Endodermal cell (in vitro differentiated cells): ENCODE results near the gene PLEKHO1. TPM values are rescaled to one million over a fixed set of nuclear protein-coding genes. Genes with fewer than 3 reads are reported as not detected.

Source experiments
- DNase-seq: peaks from one replicate; pipeline ENCODE4 v3.0.0-alpha.2; 2017
- H3K27ac ChIP-seq: 2 replicates; pipeline ENCODE4 v1.5.1; 2013; ENCODE audit warnings: mild to moderate bottlenecking, low read depth, low read length, moderate library complexity
- H3K27me3 ChIP-seq: 2 replicates; pipeline ENCODE4 v1.6.1; 2013; ENCODE audit warnings: mild to moderate bottlenecking, low read length, moderate library complexity; ENCODE audit not compliant: insufficient read depth, control insufficient read depth, poor library complexity, severe bottlenecking
- H3K36me3 ChIP-seq: 2 replicates; pipeline ENCODE4 v1.7.0; 2013; ENCODE audit warnings: mild to moderate bottlenecking, low read length, moderate library complexity; ENCODE audit not compliant: control insufficient read depth, insufficient read depth
- H3K4me1 ChIP-seq: one replicate; pipeline ENCODE4 v1.7.0; 2013; ENCODE audit warnings: low read length; ENCODE audit not compliant: control insufficient read depth, insufficient read depth
- H3K4me3 ChIP-seq: 2 replicates; pipeline ENCODE4 v1.5.1; 2013; ENCODE audit warnings: mild to moderate bottlenecking, low read length, moderate library complexity
- H3K9ac ChIP-seq: 2 replicates; pipeline ENCODE4 v1.6.1; 2013; ENCODE audit warnings: mild to moderate bottlenecking, low read length, moderate library complexity; ENCODE audit not compliant: poor library complexity, severe bottlenecking; ENCODE audit errors: extremely low read depth
- H3K9me3 ChIP-seq: 2 replicates; pipeline ENCODE4 v1.6.1; 2013; ENCODE audit warnings: mild to moderate bottlenecking, low read length, moderate library complexity; ENCODE audit not compliant: control insufficient read depth
- H3K27ac Mint-ChIP-seq: 2 replicates; pipeline ENCODE4 v1.8.0; 2020; ENCODE audit warnings: mixed read lengths
- H3K27me3 Mint-ChIP-seq: 2 replicates; pipeline ENCODE4 v1.8.0; 2021; ENCODE audit warnings: mild to moderate bottlenecking, mixed read lengths; ENCODE audit not compliant: insufficient read depth
- H3K36me3 Mint-ChIP-seq: 2 replicates; pipeline ENCODE4 v1.8.0; 2020; ENCODE audit warnings: low read depth, mixed read lengths
- H3K4me1 Mint-ChIP-seq: 2 replicates; pipeline ENCODE4 v1.8.0; 2020; ENCODE audit warnings: mixed read lengths
- H3K4me3 Mint-ChIP-seq: 2 replicates; pipeline ENCODE4 v1.8.0; 2020; ENCODE audit warnings: mild to moderate bottlenecking, moderate library complexity, mixed read lengths
- H3K9me3 Mint-ChIP-seq: 2 replicates; pipeline ENCODE4 v1.8.0; 2020; ENCODE audit warnings: mild to moderate bottlenecking, mixed read lengths
- WGBS, 2 experiments: methylation state at CpG; one replicate each; pipeline versions ENCODE4 v1.1.5 to v1.1.7; 2013; ENCODE audit warnings: missing lambda C conversion rate in 2 of 2, mixed read lengths in 1 of 2; ENCODE audit not compliant: insufficient coverage in 1 of 2, insufficient read length in 1 of 2; 5-methylcytosine and 5-hydroxymethylcytosine counted together
- total RNA-seq, 2 donors: library from RNA; stranded (reverse); fragmentation: NEBNext Ultra II Directional in 1 of 2; extraction: Animal tissue kit (Norgen Biotek cat#: 25700) in 1 of 2; gene quantifications; 2 replicates in 1 of 2; 3 replicates in 1 of 2; pipeline ENCODE4 v1.2.1, GENCODE V29; 2021
- TF ChIP-seq, protein P1 (sequence below): fragments of 200-600 bp; sonication (generic); conservative IDR thresholded peaks from 2 replicates; pipeline ENCODE4 v1.5.0; 2021; ENCODE audit warnings: antibody characterized with exemption, mild to moderate bottlenecking

Gene PLEKHO1
- total RNA-seq, 2 donors from 2014 or later, result 42.9 to 46.0 TPM

GRCh38 chr1:150171801-150172200 lies 22.1 kb downstream of the PLEKHO1 start:
- Mint-ChIP-seq H3K36me3 (no peaks in the 10 kb centered on the region), H3K4me1 (no peaks in the 10 kb centered on the region), H3K27ac (no peak overlapping the region), H3K4me3 (no peak overlapping the region), H3K27me3 (no peaks in the 10 kb centered on the region), H3K9me3 (no peaks in the 10 kb centered on the region)
- no peak overlapping the region for H3K9ac ChIP-seq
- no peak overlapping the region for H3K27ac ChIP-seq
- no peak overlapping the region for H3K4me3 ChIP-seq
- no peaks in the 10 kb centered on the region for H3K36me3 ChIP-seq
- H3K9me3 ChIP-seq, result no peaks in the 10 kb centered on the region
- 92 to 100% methylated on average over 1 to 2 of the region's 2 CpGs for WGBS, 2 experiments
- H3K4me1 ChIP-seq, result no peaks in the 10 kb centered on the region
- DNase-seq, result no peak
- TF ChIP-seq, protein P1, sequence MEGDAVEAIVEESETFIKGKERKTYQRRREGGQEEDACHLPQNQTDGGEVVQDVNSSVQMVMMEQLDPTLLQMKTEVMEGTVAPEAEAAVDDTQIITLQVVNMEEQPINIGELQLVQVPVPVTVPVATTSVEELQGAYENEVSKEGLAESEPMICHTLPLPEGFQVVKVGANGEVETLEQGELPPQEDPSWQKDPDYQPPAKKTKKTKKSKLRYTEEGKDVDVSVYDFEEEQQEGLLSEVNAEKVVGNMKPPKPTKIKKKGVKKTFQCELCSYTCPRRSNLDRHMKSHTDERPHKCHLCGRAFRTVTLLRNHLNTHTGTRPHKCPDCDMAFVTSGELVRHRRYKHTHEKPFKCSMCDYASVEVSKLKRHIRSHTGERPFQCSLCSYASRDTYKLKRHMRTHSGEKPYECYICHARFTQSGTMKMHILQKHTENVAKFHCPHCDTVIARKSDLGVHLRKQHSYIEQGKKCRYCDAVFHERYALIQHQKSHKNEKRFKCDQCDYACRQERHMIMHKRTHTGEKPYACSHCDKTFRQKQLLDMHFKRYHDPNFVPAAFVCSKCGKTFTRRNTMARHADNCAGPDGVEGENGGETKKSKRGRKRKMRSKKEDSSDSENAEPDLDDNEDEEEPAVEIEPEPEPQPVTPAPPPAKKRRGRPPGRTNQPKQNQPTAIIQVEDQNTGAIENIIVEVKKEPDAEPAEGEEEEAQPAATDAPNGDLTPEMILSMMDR, result no peak
- H3K27me3 ChIP-seq, result no peaks in the 10 kb centered on the region

- TF ChIP-seq, protein P1, result no peak
- Mint-ChIP-seq H3K27me3 (no peaks in the 10 kb centered on the region), H3K27ac (peak overlapping the region; percentile 33), H3K9me3 (no peaks in the 10 kb centered on the region), H3K4me3 (no peak overlapping the region), H3K36me3 (no peaks in the 10 kb centered on the region), H3K4me1 (no peaks in the 10 kb centered on the region)
- Histone ChIP-seq H3K4me1 (no peaks in the 10 kb centered on the region), H3K9me3 (no peaks in the 10 kb centered on the region), H3K36me3 (no peaks in the 10 kb centered on the region), H3K4me3 (no peak overlapping the region), H3K27me3 (no peaks in the 10 kb centered on the region), H3K9ac (no peak overlapping the region), H3K27ac (peak overlapping the region; percentile 85)
- WGBS, 2 experiments, result 66 to 81% methylated on average over 6 to 7 of the region's 7 CpGs
- DNase-seq, result no peak
Observed at GRCh38 chr1:150173141-150173585, 23.4 kb downstream of the PLEKHO1 start.

GRCh38 chr1:150176593-150176992 lies 26.9 kb downstream of the PLEKHO1 start:
- no peaks in the 10 kb centered on the region for H3K4me1 ChIP-seq
- no peaks in the 10 kb centered on the region for H3K4me1 Mint-ChIP-seq
- H3K4me3 Mint-ChIP-seq, result no peak overlapping the region
- no peaks in the 10 kb centered on the region for H3K36me3 ChIP-seq
- no peaks in the 10 kb centered on the region for H3K27me3 ChIP-seq
- H3K9me3 ChIP-seq, result no peaks in the 10 kb centered on the region
- no peaks in the 10 kb centered on the region for H3K36me3 Mint-ChIP-seq
- H3K27ac ChIP-seq, result no peak overlapping the region
- no peak overlapping the region for H3K9ac ChIP-seq
- TF ChIP-seq, protein P1, result no peak
- no peak for DNase-seq
- no peak overlapping the region for H3K27ac Mint-ChIP-seq
- WGBS, 2 experiments, result 89% methylated on average over 3 of the region's 3 CpGs; no CpG with 5 or more reads in 1 of the 2 experiments
- H3K4me3 ChIP-seq, result no peak overlapping the region
- no peaks in the 10 kb centered on the region for H3K27me3 Mint-ChIP-seq
- H3K9me3 Mint-ChIP-seq, result no peaks in the 10 kb centered on the region
